ENCODE measurements around the gene RHOBTB1. TPM values are rescaled to one million over a fixed set of nuclear protein-coding genes. Genes with fewer than 3 reads are reported as not detected.

The RHOBTB1 gene
- polyA plus RNA-seq, 1 donor = 21.8 TPM

DNA sequence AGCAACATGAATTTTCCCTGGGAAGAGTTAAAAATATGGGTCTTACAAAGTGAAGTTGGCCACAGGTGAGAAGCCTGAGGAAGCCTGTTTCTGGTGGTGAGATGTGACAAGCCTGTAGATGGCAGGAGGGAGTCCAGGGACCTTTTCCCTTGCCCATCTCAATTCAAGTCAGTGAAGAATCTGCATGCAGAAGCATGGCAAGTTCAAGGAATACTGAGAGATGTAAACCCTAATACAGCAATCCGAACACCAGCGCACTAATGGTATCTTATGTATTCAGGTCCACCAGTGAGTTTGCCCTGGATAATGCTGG, 73.6 kb downstream of the RHOBTB1 start:
- Histone ChIP-seq H3K27ac (ENCODE audit: low read length) (no peak overlapping the region), H3K4me3 (ENCODE audit: low read length) (no peak overlapping the region), H3K36me3 (ENCODE audit: control insufficient read depth, insufficient read depth, low read length) (peaks cover 55% of the 10 kb centered on the region), H3K4me1 (ENCODE audit: control insufficient read depth, insufficient read depth, low read length) (no peaks in the 10 kb centered on the region), H3K27me3 (ENCODE audit: control insufficient read depth, insufficient read depth, low read length) (no peaks in the 10 kb centered on the region), H3K9me3 (ENCODE audit: control insufficient read depth, low read depth, low read length) (no peaks in the 10 kb centered on the region)
- WGBS (ENCODE audit: insufficient coverage, low lambda C conversion rate) = no CpG with 5 or more reads among the region's 2 CpGs
- DNase-seq = no peak

DNA sequence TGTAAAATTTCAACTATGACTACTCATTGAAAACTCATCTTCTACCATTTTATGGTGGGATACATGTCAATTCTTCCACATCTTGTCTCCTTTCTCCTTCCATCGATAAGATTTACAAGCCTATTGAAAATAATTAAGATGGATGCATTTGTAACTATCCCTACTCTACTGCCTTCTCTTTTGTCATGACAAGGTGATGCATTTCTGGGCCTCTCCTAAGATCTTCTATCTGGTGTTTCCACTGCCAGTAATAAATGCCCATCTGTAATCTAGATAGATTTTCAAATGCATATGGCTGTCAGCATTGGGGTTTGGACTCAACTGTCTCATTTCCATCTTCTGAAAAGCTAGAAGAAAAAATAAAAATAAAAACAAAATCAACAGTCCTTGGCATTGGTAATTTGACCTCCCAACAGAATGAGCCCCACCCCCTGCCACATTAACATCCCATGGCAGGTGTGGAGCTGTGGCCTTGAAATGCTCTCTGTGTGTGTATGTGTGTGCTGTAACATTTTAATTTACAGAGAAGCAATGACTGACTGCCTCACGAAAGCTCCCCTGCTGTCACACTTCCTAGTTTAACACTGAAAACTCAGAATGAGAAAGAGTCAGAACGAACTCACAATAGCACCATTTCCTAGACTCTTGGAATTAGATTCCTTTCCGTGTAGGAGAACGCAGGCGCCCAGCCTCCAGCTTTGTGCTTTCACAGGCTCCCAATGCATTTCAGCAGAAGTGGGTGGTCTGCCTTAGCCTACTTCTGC, 74.2 kb downstream of the RHOBTB1 start:
- no CpG with 5 or more reads among the region's 6 CpGs for WGBS (ENCODE audit: insufficient coverage, low lambda C conversion rate)
- H3K27ac ChIP-seq (ENCODE audit: low read length) = no peak overlapping the region

DNA sequence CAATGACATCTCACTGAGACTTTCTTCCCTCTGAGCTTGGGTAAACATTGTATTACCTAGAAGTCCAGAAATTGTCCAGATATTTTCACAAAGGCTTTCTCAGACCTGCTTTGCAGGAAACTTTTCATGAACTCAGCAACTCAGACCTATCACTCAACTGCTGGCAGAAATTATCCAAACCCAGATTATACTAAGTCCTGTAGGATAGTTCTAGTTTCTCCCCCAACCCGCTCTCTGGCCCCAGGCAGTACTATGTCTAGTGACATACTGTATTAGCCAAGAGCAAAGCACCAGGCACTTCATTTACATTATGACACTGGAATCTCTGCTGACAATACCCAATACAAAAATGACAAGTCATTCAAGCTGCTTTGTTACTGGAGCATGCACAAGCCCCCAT, 75.0 kb downstream of the RHOBTB1 start:
- Histone ChIP-seq H3K4me1 (ENCODE audit: control insufficient read depth, insufficient read depth, low read length) (no peaks in the 10 kb centered on the region), H3K4me3 (ENCODE audit: low read length) (no peak overlapping the region), H3K27ac (ENCODE audit: low read length) (no peak overlapping the region), H3K36me3 (ENCODE audit: control insufficient read depth, insufficient read depth, low read length) (peaks cover 40% of the 10 kb centered on the region), H3K27me3 (ENCODE audit: control insufficient read depth, insufficient read depth, low read length) (no peaks in the 10 kb centered on the region), H3K9me3 (ENCODE audit: control insufficient read depth, low read depth, low read length) (no peaks in the 10 kb centered on the region)
- WGBS (ENCODE audit: insufficient coverage, low lambda C conversion rate) = no CpG with 5 or more reads among the region's 1 CpG
- DNase-seq = no peak

More for the DNA sequence above, 74.2 kb downstream of the RHOBTB1 start:
- DNase-seq = no peak
- Histone ChIP-seq H3K36me3 (ENCODE audit: control insufficient read depth, insufficient read depth, low read length) (peaks cover 49% of the 10 kb centered on the region), H3K4me3 (ENCODE audit: low read length) (no peak overlapping the region), H3K4me1 (ENCODE audit: control insufficient read depth, insufficient read depth, low read length) (no peaks in the 10 kb centered on the region), H3K27me3 (ENCODE audit: control insufficient read depth, insufficient read depth, low read length) (no peaks in the 10 kb centered on the region), H3K9me3 (ENCODE audit: control insufficient read depth, low read depth, low read length) (no peaks in the 10 kb centered on the region)

DNA sequence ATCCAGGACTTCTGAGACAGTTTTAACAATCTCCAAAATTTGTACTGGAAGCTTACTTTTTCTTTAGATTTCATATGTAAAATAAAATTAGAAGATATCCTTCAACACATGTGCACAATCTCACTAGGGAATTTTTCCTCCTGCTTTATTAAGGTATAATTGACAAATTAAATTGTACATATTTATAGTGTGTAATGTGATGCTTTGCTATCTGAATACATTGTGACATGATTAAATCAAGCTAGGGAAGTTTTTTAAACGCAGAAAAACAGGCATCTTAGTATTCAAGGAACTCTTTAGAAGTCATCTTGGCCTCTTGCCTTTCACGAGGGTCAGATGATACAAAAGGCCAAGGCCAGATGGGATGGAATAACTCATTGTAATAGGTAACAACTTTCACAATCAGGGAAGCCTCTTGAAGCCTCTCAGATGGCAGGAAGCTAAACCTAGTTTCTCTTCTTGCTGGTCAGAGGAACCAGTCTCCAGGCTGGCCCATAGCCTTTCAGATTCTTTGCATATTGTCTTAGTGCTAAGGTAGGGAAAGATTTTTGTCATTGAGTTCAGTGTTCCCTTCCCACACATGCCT, 78.7 kb downstream of the RHOBTB1 start:
- 57% methylated on average over 1 of the region's 2 CpGs for WGBS (ENCODE audit: insufficient coverage, low lambda C conversion rate)

DNA sequence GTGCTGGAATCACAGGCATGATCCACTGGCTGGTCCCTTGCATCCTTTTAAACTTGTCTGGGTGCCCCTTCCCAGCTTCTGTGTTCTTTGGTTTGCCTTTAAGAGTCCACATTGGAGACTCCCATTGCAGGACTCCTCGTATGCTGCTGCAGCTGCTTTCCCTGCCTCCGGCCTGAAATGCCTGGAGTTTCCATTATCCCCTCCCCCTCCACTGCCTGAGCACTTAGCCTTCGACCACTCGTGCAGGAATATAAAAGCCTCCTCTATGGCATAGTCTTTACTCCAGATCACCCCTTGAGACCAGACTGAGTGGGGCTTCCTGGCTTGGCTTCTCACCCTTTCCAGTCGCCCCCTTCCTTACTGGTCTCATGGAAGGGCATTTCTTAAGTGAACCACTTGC, 80.2 kb downstream of the RHOBTB1 start:
- no CpG with 5 or more reads among the region's 5 CpGs for WGBS (ENCODE audit: insufficient coverage, low lambda C conversion rate)
- no peaks in the 10 kb centered on the region for H3K4me1 ChIP-seq (ENCODE audit: control insufficient read depth, insufficient read depth, low read length)

More for the DNA sequence above, 78.7 kb downstream of the RHOBTB1 start:
- H3K9me3 ChIP-seq (ENCODE audit: control insufficient read depth, low read depth, low read length) = no peaks in the 10 kb centered on the region
- no peak overlapping the region for H3K27ac ChIP-seq (ENCODE audit: low read length)
- H3K4me1 ChIP-seq (ENCODE audit: control insufficient read depth, insufficient read depth, low read length) = no peaks in the 10 kb centered on the region
- no peak overlapping the region for H3K4me3 ChIP-seq (ENCODE audit: low read length)
- peaks cover 9% of the 10 kb centered on the region for H3K36me3 ChIP-seq (ENCODE audit: control insufficient read depth, insufficient read depth, low read length)
- H3K27me3 ChIP-seq (ENCODE audit: control insufficient read depth, insufficient read depth, low read length) = no peaks in the 10 kb centered on the region
- DNase-seq = no peak

DNA sequence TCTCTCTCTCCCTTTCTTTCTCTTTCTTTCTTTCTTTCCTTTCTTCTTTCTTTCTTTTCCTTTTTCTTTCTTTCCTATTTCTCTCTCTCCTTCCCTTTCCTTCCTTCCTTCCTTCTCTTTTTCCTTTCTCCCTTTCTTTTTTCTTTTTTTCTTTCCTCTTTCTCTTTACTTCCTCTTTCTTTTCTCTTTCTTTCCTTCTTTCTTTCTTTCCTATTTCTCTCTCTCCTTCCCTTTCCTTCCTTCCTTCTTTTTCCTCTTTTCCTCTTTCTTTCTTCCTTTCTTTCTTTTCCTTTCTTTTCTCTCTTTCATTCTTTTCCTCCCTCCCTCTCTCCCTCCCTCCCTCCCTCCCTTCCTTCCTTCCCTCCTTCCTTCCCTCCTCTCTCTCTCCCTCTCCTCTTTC, 81.5 kb downstream of the RHOBTB1 start:
- Histone ChIP-seq H3K4me3 (ENCODE audit: low read length) (no peak overlapping the region), H3K4me1 (ENCODE audit: control insufficient read depth, insufficient read depth, low read length) (no peaks in the 10 kb centered on the region), H3K36me3 (ENCODE audit: control insufficient read depth, insufficient read depth, low read length) (no peaks in the 10 kb centered on the region), H3K27me3 (ENCODE audit: control insufficient read depth, insufficient read depth, low read length) (no peaks in the 10 kb centered on the region), H3K9me3 (ENCODE audit: control insufficient read depth, low read depth, low read length) (no peaks in the 10 kb centered on the region), H3K27ac (ENCODE audit: low read length) (no peak overlapping the region)
- no peak for DNase-seq

More for the DNA sequence above, 80.2 kb downstream of the RHOBTB1 start:
- no peak overlapping the region for H3K27ac ChIP-seq (ENCODE audit: low read length)
- H3K27me3 ChIP-seq (ENCODE audit: control insufficient read depth, insufficient read depth, low read length) = no peaks in the 10 kb centered on the region
- no peaks in the 10 kb centered on the region for H3K9me3 ChIP-seq (ENCODE audit: control insufficient read depth, low read depth, low read length)
- H3K4me3 ChIP-seq (ENCODE audit: low read length) = no peak overlapping the region
- DNase-seq = no peak
- no peaks in the 10 kb centered on the region for H3K36me3 ChIP-seq (ENCODE audit: control insufficient read depth, insufficient read depth, low read length)

DNA sequence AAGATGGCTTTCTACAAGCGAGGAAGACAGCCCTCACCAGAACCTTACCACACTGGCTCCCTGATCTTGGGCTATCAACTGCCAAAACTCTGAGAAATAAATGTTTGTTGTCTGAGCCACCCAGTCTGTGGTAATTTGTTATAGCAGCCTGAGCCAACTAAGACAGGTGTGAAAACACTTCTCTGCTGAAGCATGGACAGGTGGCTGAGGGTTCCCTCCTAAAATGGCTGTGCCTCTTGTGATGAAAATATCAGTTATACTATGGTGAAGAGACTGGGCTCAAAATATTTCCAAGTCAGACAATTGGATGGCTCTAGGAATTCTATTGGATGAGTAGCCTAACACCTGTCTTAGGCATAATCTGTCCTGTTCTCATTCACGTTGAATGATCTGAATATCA, 87.6 kb downstream of the RHOBTB1 start:
- DNase-seq = no peak
- no peaks in the 10 kb centered on the region for H3K4me1 ChIP-seq (ENCODE audit: control insufficient read depth, insufficient read depth, low read length)
- no CpG with 5 or more reads among the region's 2 CpGs for WGBS (ENCODE audit: insufficient coverage, low lambda C conversion rate)
- no peak overlapping the region for H3K27ac ChIP-seq (ENCODE audit: low read length)
- H3K36me3 ChIP-seq (ENCODE audit: control insufficient read depth, insufficient read depth, low read length) = no peaks in the 10 kb centered on the region
- no peaks in the 10 kb centered on the region for H3K9me3 ChIP-seq (ENCODE audit: control insufficient read depth, low read depth, low read length)
- H3K4me3 ChIP-seq (ENCODE audit: low read length) = no peak overlapping the region
- no peaks in the 10 kb centered on the region for H3K27me3 ChIP-seq (ENCODE audit: control insufficient read depth, insufficient read depth, low read length)

DNA sequence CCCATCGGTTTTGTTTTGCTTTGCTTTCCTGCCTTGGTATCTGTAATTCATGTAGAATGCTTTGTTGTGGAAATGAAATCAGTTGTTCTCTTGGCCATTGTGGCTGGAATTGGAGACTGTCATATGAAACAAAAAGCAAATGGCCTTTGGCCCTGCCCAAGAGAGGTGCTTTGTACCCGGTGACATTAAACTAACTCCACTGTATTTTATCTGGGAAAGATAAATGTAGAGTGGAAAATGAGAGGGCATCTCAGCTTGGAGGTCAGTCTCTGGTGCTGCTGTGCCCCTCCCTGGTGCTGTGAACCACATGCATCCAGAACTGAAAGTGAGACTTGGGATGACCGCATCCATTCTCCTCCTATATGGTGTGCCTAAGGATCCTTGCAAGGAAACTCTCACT, 90.3 kb downstream of the RHOBTB1 start:
- no peak for DNase-seq
- H3K4me3 ChIP-seq (ENCODE audit: low read length) = no peak overlapping the region
- H3K27ac ChIP-seq (ENCODE audit: low read length) = no peak overlapping the region
- H3K4me1 ChIP-seq (ENCODE audit: control insufficient read depth, insufficient read depth, low read length) = no peaks in the 10 kb centered on the region
- H3K27me3 ChIP-seq (ENCODE audit: control insufficient read depth, insufficient read depth, low read length) = no peaks in the 10 kb centered on the region
- WGBS (ENCODE audit: insufficient coverage, low lambda C conversion rate) = no CpG with 5 or more reads among the region's 3 CpGs
- no peaks in the 10 kb centered on the region for H3K36me3 ChIP-seq (ENCODE audit: control insufficient read depth, insufficient read depth, low read length)
- H3K9me3 ChIP-seq (ENCODE audit: control insufficient read depth, low read depth, low read length) = no peaks in the 10 kb centered on the region

DNA sequence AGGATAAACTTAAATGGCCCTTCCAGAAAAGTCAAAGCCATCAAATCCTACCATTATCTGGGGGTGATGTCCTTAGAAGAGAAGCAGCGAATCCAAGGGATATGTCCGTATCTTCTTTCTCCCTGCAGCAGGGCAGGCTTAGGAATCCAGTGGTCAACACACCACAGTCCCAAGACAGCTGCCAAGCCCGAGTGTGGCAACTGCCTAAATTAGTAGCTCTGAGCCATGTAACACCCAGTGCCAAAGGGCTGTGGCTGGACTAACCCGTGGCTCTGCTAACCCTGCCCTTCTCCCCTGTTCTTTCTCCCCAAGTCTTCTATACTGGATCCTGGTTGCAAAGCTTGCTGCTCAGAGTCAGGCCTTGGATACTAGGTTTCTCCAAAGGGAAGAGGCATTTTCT, 90.9 kb downstream of the RHOBTB1 start:
- DNase-seq = no peak
- H3K27me3 ChIP-seq (ENCODE audit: control insufficient read depth, insufficient read depth, low read length) = no peaks in the 10 kb centered on the region
- H3K4me1 ChIP-seq (ENCODE audit: control insufficient read depth, insufficient read depth, low read length) = no peaks in the 10 kb centered on the region
- no peak overlapping the region for H3K4me3 ChIP-seq (ENCODE audit: low read length)
- no peaks in the 10 kb centered on the region for H3K36me3 ChIP-seq (ENCODE audit: control insufficient read depth, insufficient read depth, low read length)
- H3K27ac ChIP-seq (ENCODE audit: low read length) = no peak overlapping the region
- no CpG with 5 or more reads among the region's 4 CpGs for WGBS (ENCODE audit: insufficient coverage, low lambda C conversion rate)
- H3K9me3 ChIP-seq (ENCODE audit: control insufficient read depth, low read depth, low read length) = no peaks in the 10 kb centered on the region

DNA sequence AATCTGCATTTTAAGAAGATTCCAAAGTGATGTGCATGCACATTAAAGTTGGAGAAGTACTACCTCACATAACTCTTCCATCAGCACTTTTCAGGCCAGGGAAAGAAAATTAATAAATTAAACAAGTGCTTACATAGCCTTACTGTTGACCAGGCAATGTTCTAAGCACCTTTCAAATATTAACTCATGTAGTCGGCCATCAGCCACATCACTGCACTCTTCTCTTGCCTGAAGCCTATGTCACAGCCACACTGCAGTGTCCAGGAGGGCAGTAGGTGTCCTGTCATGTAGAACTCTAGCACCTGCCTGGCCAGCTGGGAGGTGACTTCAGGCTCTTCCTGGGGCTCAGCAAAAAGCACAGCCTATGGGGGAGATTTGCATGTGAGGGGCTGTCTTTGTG, 94.2 kb downstream of the RHOBTB1 start:
- Histone ChIP-seq H3K4me1 (ENCODE audit: control insufficient read depth, insufficient read depth, low read length) (no peaks in the 10 kb centered on the region), H3K27ac (ENCODE audit: low read length) (no peak overlapping the region), H3K27me3 (ENCODE audit: control insufficient read depth, insufficient read depth, low read length) (no peaks in the 10 kb centered on the region), H3K36me3 (ENCODE audit: control insufficient read depth, insufficient read depth, low read length) (no peaks in the 10 kb centered on the region), H3K4me3 (ENCODE audit: low read length) (no peak overlapping the region), H3K9me3 (ENCODE audit: control insufficient read depth, low read depth, low read length) (no peaks in the 10 kb centered on the region)
- WGBS (ENCODE audit: insufficient coverage, low lambda C conversion rate) = no CpG with 5 or more reads among the region's 1 CpG
- DNase-seq = no peak

DNA sequence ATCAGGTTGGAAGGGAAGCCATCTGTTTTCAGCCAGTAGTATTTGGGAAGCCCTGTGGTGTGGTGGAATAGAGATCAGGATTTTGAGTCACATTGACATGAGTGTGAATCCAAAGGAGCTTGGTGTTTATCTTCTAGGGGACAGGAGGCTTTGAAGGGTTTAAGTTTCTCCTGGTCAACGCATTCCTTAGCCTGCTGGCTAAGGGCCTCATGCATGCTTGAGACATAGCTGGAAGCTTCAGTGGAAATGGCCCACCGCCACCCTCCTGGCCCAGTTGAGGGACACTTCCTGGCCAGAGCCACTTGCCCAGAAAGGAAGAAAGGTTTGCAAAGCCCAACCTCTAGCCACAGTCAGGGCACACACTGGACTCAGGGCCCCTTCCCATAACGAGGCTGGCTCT, 94.8 kb downstream of the RHOBTB1 start:
- no CpG with 5 or more reads among the region's 3 CpGs for WGBS (ENCODE audit: insufficient coverage, low lambda C conversion rate)
- Histone ChIP-seq H3K27ac (ENCODE audit: low read length) (no peak overlapping the region), H3K36me3 (ENCODE audit: control insufficient read depth, insufficient read depth, low read length) (no peaks in the 10 kb centered on the region), H3K27me3 (ENCODE audit: control insufficient read depth, insufficient read depth, low read length) (no peaks in the 10 kb centered on the region), H3K4me1 (ENCODE audit: control insufficient read depth, insufficient read depth, low read length) (no peaks in the 10 kb centered on the region), H3K4me3 (ENCODE audit: low read length) (no peak overlapping the region), H3K9me3 (ENCODE audit: control insufficient read depth, low read depth, low read length) (no peaks in the 10 kb centered on the region)
- no peak for DNase-seq

All from large intestine (tissue), 3 donors.